GM19455 (cell line): ENCODE measurements around the gene ADAMTS13.

Experiments
- ATAC-seq: cut with Tn5 transposase; IDR thresholded peaks from one replicate; pipeline ENCODE4 v1.9.1; 2021; ENCODE audit not compliant: unreplicated experiment

Gene ADAMTS13

DNA sequence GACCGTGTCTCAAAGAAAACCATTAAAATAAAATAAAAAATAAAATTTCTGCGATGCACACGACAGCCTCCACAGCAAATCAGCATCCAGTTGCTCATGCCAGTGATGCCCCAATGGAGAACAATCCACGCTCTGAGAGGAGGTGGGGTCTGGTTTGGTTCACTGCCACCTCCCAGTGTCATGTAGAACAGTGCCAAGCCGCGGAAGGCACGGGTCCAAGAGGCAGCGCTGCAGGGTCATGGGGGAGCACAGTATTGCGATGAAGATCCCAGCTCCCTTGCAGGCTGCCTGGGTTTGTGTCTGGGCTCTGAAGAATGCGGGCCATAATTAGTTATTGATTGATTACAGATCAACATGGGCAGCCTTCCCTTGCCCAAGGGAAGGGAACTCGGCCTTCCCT lies 31.5 kb downstream of the ADAMTS13 start:
- ATAC-seq, result no peak

DNA sequence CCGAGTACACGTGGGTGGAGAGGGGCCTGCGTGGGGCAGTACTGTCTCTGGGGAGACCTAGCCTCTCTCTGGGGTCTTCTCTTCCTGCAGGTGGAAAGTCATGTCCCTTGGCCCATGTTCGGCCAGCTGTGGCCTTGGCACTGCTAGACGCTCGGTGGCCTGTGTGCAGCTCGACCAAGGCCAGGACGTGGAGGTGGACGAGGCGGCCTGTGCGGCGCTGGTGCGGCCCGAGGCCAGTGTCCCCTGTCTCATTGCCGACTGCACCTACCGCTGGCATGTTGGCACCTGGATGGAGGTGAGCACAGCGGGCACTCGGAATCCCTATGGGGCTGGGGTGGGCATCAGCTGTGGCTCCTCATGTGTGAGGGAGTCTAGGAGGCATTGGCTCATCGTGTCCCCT lies 32.2 kb downstream of the ADAMTS13 start:
- ATAC-seq, result no peak

DNA sequence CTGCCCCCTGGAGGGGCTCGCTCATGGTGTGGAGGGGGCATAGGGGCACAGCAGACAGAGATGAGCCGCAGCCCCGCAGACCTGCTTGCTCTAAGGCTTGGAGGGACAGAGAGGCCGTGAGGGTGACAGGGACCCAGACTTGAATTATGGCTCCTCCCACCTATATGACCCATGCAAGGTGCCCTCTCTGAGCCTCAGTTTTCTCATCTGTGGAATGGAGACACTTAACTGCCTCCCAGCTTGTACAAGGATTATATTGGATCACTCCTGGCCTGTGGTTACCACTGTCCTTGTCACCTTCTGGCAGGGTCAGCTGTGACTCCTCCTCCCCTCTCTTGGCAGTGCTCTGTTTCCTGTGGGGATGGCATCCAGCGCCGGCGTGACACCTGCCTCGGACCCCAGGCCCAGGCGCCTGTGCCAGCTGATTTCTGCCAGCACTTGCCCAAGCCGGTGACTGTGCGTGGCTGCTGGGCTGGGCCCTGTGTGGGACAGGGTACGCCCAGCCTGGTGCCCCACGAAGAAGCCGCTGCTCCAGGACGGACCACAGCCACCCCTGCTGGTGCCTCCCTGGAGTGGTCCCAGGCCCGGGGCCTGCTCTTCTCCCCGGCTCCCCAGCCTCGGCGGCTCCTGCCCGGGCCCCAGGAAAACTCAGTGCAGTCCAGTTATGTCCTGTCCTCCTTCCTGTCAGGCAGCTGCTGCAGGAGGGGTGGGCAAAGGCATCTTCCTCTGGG lies 32.9 kb downstream of the ADAMTS13 start:
- ATAC-seq, result no peak

DNA sequence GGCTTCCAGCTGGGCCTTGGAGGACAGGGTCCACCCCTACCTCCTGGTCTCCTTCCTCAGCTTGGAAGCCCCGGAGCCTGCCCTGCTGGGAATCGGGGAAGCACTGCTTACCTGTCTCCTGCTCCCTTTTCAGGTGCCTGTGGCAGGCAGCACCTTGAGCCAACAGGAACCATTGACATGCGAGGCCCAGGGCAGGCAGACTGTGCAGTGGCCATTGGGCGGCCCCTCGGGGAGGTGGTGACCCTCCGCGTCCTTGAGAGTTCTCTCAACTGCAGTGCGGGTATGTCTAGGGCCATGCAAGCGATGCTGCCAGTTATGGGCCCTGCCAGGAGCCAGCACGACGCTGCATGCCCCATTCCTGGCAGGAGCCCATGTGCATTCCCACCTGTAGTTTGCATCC lies 33.8 kb downstream of the ADAMTS13 start:
- no peak for ATAC-seq

DNA sequence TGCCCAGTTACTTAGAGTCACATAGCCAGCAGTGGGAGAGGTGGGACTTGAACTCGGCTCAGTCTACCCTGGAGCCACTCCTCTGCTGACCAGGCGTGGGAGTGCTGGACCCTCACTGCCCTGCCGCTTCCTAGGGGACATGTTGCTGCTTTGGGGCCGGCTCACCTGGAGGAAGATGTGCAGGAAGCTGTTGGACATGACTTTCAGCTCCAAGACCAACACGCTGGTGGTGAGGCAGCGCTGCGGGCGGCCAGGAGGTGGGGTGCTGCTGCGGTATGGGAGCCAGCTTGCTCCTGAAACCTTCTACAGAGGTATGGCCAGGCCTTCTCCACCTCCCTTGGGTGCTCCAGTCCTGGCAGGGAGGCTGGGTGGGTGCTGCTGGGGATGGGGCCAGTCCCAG lies 34.2 kb downstream of the ADAMTS13 start:
- no peak for ATAC-seq

DNA sequence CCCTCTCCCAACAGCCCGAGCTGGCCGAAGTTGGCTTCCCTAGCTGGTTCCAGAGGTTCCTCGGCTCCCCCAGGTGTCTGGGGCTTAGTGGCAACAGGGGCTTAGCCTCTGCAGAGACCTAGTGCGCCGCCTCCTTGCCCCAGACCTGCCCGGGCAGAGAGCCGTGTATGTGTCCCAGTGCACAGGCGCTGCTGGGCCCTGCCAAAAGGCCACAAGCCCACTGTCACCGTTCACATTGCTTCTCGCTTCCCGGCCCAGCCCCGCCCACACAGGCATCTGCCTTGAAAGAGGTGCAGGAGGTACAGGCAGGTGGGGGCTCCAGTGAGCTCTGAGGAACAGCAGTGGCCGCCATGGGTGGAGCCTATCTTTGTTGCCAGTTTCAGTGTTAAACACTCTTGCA lies 35.1 kb downstream of the ADAMTS13 start:
- no peak for ATAC-seq

DNA sequence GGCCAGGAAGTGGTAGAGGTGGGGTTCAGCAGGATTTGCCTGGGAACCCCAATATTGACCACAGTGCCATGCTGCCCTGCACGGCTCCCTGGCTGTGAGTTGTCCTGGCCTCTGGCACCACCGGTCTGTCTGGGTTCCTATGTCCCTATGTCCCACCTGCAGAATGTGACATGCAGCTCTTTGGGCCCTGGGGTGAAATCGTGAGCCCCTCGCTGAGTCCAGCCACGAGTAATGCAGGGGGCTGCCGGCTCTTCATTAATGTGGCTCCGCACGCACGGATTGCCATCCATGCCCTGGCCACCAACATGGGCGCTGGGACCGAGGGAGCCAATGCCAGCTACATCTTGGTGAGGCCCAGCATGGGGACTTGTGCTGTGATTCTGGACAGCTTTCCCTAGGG lies 35.6 kb downstream of the ADAMTS13 start:
- no peak for ATAC-seq

DNA sequence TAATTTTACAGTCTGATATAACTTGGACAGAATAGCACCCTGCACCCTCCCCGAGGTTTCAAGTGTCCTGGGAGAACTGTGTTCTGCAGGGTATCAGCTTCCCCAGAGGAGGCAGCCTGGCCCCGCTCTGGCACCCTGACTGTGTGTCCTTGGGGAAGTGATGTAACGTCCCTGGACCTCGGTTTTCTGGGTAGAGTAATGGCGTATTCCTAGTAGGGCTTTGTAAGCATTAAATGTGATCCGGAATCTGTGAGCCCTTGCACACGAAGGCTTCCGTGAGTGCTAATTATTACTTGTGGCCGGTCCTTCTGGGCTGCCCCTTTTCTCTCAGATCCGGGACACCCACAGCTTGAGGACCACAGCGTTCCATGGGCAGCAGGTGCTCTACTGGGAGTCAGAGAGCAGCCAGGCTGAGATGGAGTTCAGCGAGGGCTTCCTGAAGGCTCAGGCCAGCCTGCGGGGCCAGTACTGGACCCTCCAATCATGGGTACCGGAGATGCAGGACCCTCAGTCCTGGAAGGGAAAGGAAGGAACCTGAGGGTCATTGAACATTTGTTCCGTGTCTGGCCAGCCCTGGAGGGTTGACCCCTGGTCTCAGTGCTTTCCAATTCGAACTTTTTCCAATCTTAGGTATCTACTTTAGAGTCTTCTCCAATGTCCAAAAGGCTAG lies 36.6 kb downstream of the ADAMTS13 start:
- ATAC-seq, result no peak

DNA sequence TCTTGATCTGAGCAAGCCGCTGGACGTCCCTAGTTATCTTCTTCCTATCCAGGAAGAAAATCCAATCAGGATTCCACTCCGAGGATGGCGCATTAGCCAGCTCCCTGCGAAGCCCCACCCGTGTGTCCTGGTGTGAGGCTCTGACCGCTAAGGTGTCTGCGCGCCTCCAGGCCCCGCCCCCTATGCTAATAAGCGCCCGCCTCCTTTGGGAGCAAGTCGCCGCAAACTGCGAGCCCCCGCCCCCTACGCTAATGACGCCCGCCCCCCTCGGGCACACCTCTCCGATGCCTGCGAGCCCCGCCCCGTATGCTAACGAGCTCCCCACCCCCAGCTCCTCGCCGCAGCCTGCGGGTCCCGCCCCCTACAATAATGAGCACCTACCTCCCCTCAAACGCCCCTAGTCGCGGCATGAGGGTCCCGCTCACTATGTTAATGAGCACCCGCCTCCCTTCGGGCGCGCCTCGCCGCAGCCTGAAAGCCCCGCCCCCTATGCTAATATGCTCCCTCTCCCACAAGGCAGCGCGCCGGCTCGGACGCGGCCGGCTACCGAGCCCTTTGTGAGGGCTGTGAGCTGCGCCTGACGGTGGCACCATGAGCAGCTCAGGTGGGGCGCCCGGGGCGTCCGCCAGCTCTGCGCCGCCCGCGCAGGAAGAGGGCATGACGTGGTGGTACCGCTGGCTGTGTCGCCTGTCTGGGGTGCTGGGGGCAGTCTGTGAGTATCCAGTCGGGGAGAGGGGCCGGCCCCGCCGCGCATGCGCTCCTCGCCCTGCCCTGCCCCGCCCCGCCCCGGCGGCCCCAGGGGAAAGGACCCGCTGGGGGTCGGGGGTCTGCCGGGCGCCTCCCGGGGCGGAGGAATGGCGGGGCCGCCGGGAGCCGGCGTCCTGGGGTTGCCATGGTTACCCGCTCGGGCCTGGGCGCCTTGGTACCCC lies 37.6 kb downstream of the ADAMTS13 start, which contains the start of gene CACFD1:
TSS of gene CACFD1 (plus strand) at position 503 of the 929 bp plus-strand sequence. CDS start at position 592, 89 bp downstream.
- ATAC-seq, result peak; percentile 71

DNA sequence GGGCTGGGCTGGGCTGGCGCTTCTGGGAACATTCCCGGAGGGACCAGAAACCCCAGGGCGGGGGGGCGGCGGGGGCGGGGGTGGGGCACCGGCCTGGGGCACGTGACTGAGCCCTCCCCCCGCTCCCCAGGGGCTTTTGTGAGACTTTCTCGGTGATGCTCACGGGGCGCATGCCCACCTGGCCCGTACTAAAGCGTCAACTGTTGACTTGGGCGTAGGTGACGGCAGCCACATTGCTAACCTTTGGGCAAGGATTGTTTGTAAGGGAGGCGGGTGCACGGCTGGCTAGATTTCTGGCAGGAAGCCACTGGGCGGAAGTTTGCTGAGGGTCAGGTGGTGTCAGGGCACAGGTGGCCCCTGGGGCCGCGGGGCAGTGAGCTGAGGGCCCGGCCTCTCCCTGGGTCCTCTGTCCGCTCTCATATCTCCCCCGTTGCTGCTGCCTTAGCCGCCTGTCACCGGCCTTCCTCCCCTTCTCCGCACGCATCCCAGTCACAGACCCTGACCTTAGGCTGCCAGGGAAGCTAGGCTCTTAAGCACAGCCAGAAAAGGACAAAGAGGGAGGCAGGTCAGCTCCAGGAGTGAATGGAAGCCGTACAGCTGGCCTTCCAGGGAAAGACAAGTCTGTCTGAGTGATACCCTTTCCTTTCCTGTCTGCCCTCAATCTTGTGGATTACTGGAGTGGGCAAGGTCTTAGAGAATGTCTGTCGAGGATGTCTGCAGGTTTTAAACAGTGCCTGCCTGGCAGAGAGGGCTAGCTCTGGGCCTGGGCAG lies 38.4 kb downstream of the ADAMTS13 start:
- peak; percentile 10 for ATAC-seq

DNA sequence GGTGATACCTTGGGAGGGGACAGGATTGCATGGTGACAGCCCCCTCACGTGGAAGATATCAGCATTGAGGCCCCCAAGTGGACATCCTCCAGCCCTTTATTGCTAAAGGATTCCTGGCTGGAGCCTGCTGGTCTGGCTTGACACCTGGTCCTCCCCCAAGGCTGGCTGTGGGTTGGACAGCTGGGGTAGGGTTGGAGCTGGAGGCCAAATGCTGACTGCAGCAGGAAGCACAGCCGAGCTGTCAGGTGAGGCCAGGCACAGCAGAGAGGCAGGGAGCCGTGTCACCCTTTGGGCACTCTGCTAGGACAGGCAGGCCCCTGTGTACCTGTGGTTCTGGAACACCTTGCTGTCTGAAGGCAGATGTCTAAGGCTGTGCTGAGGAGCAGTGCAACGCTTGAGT lies 39.8 kb downstream of the ADAMTS13 start:
- ATAC-seq, result no peak

DNA sequence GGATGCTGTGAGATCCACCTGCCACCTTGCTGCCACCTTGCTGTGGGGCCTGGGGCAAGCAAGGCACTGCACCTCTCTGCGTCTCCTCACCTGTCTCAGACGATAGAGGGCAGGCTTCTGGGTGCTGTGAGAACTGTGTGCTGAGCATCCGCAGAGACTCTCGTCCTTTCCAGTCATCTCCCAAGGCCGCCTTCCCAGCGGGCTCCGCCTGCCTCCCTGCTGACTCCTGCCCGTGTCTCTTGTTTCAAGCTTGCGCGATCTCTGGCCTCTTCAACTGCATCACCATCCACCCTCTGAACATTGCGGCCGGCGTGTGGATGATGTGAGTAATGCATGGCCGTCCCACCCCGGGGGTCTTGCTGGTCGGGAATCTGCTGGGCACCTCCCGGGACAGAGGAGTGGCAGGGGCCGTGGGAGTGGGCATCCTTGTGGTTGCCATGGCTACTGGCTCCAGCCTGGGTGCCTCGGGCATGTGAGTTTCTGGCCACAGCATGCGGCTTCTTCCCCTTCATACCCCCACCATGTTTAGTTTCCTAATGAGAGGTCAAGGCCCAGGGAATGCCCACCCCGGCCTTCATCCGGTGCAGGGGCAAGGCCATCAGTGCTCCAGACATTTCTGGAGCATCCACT lies 41.2 kb downstream of the ADAMTS13 start:
- no peak for ATAC-seq

DNA sequence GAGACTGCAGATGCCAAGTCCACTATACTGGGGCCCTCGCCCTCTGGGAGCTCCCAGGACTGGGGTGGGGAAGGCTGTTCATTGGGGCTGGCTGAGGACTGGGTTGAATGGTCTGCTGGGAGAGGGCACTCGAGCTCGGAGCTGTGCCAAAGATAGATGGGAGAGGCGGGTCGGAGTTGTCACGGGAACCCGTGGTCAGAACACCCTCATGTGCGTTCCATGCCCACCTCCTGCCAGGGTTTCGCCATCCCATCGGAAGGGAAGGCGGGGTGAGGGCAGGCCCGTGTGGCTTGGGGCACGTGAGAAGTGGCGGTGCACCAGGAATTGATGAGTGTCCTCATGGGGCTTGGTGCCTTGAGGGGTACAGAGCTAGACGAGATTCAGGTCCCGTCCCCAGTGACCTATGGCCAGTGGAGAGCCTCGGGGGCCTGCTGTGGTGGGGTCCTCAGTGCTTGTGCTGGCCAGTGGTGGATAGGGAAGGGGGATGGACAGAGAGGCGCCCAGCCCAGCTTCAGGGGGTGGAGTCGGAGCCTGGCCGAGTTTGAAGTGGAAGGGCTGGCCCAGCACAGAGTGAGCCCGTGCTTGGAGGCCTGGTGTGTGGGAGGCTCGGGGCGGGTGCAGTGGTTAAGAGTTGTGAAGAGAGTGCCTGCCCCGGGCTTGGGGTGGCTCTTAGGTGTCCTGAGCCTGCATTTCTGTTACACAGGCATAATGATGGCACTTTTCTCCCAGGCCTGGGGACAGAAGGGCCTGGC lies 41.9 kb downstream of the ADAMTS13 start:
- ATAC-seq, result no peak

DNA sequence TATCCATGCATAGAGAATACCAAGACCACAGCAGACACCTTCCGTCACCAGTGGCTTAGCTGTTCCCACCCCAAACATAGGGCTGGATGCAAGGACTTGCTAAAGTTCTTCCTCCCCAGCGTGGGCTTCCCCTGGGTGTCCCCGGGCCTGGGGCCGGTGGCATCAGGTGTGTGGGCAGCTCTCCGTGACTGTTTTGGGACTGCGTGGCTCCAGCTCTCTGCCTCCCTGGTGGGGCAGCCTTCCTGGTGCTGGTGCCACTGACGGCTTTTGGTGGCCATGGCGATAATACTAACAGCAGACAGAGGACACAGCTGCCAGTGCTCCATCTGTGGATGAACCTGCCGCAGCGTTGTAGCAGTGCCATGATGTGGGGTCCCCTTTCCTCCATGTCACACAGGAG lies 42.5 kb downstream of the ADAMTS13 start:
- ATAC-seq, result no peak

DNA sequence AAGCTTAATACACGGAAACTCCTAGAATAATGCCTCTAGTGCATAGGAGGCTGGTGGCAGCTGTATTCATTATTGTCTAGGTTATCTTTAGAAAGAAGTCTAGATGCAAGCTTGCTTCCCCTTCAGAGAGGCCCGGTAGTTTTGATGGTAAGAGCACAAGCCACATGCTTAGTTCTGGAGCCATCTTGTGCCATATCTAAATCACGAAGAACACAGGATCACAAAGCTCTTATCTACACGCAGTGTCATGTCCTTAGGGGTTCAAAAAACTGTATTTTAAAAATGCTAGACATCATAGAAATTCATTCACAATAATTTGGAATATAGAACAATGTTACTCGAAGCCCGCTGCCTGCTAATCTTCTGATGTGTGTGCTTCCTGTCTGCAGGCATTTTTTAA lies 43.8 kb downstream of the ADAMTS13 start:
- ATAC-seq, result no peak

DNA sequence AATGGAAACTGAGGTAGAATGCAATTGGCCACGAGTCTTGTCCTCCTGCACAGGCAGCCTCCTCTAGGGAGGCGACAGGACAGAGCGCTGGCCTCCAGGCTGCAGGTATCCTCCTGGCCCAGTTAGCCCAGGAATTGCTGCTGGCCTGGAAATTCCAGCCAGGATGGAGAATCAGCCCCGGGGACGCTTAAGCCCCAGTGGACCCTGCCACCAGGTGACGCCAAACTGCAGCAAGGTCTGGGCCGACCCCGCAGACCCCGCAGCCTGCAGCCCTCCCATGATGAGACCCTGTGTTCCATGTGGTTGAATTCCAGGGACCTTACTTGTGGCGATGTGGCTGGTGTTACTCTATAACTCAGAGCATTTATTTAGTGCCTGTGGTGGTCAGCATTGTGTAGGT lies 44.9 kb downstream of the ADAMTS13 start:
- ATAC-seq, result no peak

DNA sequence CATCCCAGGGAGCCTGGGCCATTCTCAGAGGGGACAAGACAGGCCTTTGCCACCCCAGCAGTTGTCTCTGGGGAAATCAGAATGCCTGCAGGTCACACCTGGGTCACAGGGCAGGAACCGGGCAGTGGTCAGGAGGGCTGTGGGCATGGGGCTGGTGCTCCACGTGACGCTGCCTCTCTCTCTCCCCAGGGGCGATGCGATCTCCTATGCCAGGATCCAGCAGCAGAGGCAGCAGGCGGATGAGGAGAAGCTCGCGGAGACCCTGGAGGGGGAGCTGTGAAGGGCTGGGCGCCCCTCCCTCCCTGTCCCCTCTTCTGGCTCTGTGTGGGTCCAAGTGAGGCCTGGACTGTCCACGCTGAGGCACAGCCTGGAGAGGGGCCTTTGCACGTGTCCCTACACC lies 46.2 kb downstream of the ADAMTS13 start:
- no peak for ATAC-seq

DNA sequence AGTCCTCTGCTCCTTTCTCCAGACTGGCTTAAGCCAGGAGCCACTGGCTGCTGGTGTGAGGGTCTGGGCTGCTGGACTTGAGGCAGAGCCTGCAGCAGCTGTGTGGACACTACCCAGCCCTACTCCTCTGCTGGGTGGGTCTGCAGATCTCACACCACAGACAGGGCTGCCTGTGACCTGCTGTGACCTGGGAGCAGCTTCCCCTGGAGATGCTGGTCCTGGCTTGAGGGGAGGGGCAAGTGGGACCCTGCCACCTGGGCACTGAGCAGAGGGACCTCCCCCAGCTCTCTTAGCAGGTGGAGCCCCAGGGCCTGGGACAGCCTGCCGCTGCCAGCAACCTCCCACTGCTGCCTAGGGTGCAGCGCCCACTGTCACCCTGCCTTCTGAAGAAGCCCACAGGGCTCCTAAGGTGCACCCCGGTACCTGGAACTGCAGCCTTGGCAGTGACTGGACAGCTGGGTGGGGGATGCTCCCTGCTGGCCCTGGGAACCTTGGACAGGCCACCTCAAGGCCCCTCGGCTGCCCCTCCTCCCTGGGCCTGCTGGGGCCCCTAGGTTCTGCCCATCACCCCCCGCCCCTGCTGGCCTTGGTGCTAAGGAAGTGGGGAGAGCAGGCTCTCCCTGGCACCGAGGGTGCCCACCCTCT lies 46.7 kb downstream of the ADAMTS13 start:
- ATAC-seq, result no peak

DNA sequence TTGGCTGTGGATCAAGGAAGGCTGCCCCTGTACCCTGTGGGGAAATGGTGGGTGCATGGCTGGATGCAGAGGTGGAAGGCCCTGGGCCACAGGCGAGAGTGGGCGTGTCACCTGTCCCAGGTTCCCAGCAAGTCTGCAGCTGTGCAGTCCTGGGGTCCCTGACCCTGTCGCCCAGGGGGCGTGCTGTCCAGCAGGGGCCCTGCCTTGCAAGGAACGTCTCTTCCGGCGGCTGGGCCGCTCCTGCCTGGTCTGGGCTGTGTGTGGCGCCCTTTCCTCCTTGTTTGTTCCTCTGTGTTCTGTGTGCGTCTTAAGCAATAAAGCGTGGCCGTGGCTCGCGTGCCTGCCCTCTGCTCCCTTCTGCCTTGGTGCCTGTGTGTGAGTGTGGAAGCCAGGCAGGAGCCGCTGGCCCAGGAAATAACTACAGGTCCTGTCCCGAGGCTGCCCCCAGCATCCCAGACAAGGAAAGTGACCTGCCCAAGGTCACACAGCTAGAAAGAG lies 48.3 kb downstream of the ADAMTS13 start:
- ATAC-seq, result no peak
